ENCODE results near the gene CCDC43. TPM values are rescaled to one million over a fixed set of nuclear protein-coding genes. Genes with fewer than 3 reads are reported as not detected.

CCDC43 gene
- total and polyA plus RNA-seq, 9 of the 15 experiments (the other 6 are each of a cell fraction or from before 2014, with no cell fraction given) = 11.7 to 42.3 (median 25.9) TPM

GRCh38 chr17:44689477-44690217 is at the start of gene CCDC43 (continued):
- TF ChIP-seq FOXP1 (CRISPR knock-in tag; IDR thresholded peaks at IDR 0.05) = no peak; the same call in 1 of the 2 replicates
- no peak for TF ChIP-seq E2F5 (CRISPR knock-in tag; IDR thresholded peaks at IDR 0.05)
- TF ChIP-seq ZC3H4 (CRISPR knock-in tag; IDR thresholded peaks at IDR 0.05; ENCODE audit: borderline replicate concordance) = peak; percentile 55; the same call in 1 of the 2 replicates
- TF ChIP-seq ZFX (CRISPR knock-in tag; IDR thresholded peaks at IDR 0.05) = peak; percentile 72; the same call in 1 of the 2 replicates
- TF ChIP-seq ZBTB26 (CRISPR knock-in tag; IDR thresholded peaks at IDR 0.05) = no peak
- TF ChIP-seq ZNF561 (CRISPR knock-in tag; conservative IDR thresholded peaks at IDR 0.05) = no peak
- peak; percentile 97 for TF ChIP-seq RBBP5 (IDR thresholded peaks at IDR 0.05; ENCODE audit: borderline replicate concordance, insufficient read depth, low read length, poor library complexity, severe bottlenecking)
- no peak for TF ChIP-seq NFE2L1 (tag; IDR thresholded peaks at IDR 0.05; ENCODE audit: borderline replicate concordance, low read depth)
- TF ChIP-seq MAFF (IDR thresholded peaks at IDR 0.05; ENCODE audit: low read length) = no peak
- TF ChIP-seq HCFC1 (IDR thresholded peaks at IDR 0.05; ENCODE audit: low read depth, low read length) = peak; percentile 74
- no peak for TF ChIP-seq ETV6 (IDR thresholded peaks at IDR 0.05; ENCODE audit: borderline replicate concordance in 1 of 2, low read depth in 2 of 2, low read length in 1 of 2)
- peak; percentile 69; the same call in 1 of the 2 replicates for TF ChIP-seq ETV6 (CRISPR knock-in tag; IDR thresholded peaks at IDR 0.05; ENCODE audit: borderline replicate concordance)
- no peak for TF ChIP-seq ZNF134 (CRISPR knock-in tag; conservative IDR thresholded peaks at IDR 0.05)
- TF ChIP-seq CXXC5 (CRISPR knock-in tag; IDR thresholded peaks at IDR 0.05) = peak; percentile 88
- peak; percentile 86; the same call in 1 of the 2 replicates for TF ChIP-seq TAF7 (tag; IDR thresholded peaks at IDR 0.05)
- peak; percentile 69; the same call in 1 of the 2 replicates for TF ChIP-seq FOXK1 (CRISPR knock-in tag; IDR thresholded peaks at IDR 0.05; ENCODE audit: borderline replicate concordance)
- TF ChIP-seq XRCC3 (IDR thresholded peaks at IDR 0.05) = no peak
- no peak for TF ChIP-seq PRMT5 (CRISPR knock-in tag; IDR thresholded peaks at IDR 0.05)
- TF ChIP-seq HMG20A (CRISPR knock-in tag; conservative IDR thresholded peaks at IDR 0.05) = no peak
- peak; percentile 49; the same call in 1 of the 2 replicates for TF ChIP-seq ETV5 (CRISPR knock-in tag; IDR thresholded peaks at IDR 0.05; ENCODE audit: low read depth)
- no peak for TF ChIP-seq JUNB (CRISPR knock-in tag; conservative IDR thresholded peaks at IDR 0.05)
- TF ChIP-seq MLX (CRISPR knock-in tag; conservative IDR thresholded peaks at IDR 0.05) = 0 out of 4 replicates have a peak, but pooled peaks of 1 of the 2 experiments have one; percentile 19
- TF ChIP-seq HNRNPUL1 (IDR thresholded peaks at IDR 0.05; ENCODE audit: low read length) = no peak
- TF ChIP-seq NR2C2 (CRISPR knock-in tag; IDR thresholded peaks at IDR 0.05) = peak; percentile 55
- TF ChIP-seq NR2C2 (tag; IDR thresholded peaks at IDR 0.05) = peak; percentile 96
- no peak for TF ChIP-seq ZNF764 (CRISPR knock-in tag; IDR thresholded peaks at IDR 0.05; ENCODE audit: low read depth)
- TF ChIP-seq ZNF57 (CRISPR knock-in tag; IDR thresholded peaks at IDR 0.05) = no peak
- TF ChIP-seq ZNF23 (CRISPR knock-in tag; IDR thresholded peaks at IDR 0.05) = no peak
